DND-41 (cell line): ENCODE measurements around the gene MISP3.

ENCODE experiments used
- ATAC-seq: fragments of 200-7000 bp; cut with Tn5 transposase; 3 replicates; pipeline ENCODE4 v1.9.1; 2021; ENCODE audit warnings: low read depth; ENCODE audit not compliant: insufficient read depth
- DNase-seq: peaks from one replicate; pipeline ENCODE4 v3.0.0-alpha.2; 2020
- H2AFZ ChIP-seq: 2 replicates; pipeline ENCODE4 v1.6.0; 2012; ENCODE audit warnings: low read depth, low read length
- H3K27ac ChIP-seq: 2 replicates; pipeline ENCODE4 v1.5.1; 2012; ENCODE audit warnings: low read length, inconsistent platforms
- H3K27me3 ChIP-seq: fragments of 200-600 bp; sonication (generic); 2 replicates; pipeline ENCODE4 v1.6.0; 2012; ENCODE audit warnings: low read length, mild to moderate bottlenecking, inconsistent platforms; ENCODE audit not compliant: insufficient read depth, poor library complexity
- H3K36me3 ChIP-seq: 2 replicates; pipeline ENCODE4 v1.5.1; 2012; ENCODE audit warnings: low read length, inconsistent platforms; ENCODE audit not compliant: insufficient read depth
- H3K4me1 ChIP-seq: 2 replicates; pipeline ENCODE4 v1.5.1; 2012; ENCODE audit warnings: mild to moderate bottlenecking, low read length; ENCODE audit not compliant: insufficient read depth
- H3K4me2 ChIP-seq: 2 replicates; pipeline ENCODE4 v1.6.0; 2012; ENCODE audit warnings: mild to moderate bottlenecking, moderate library complexity, low read length, inconsistent platforms; ENCODE audit not compliant: insufficient read depth
- H3K4me3 ChIP-seq, 2 experiments: fragments of 200-600 bp in 1 of 2; shearing (Covaris generic) in 1 of 2; 2 replicates each; pipeline ENCODE4 v1.5.1; 2012 to 2016; ENCODE audit warnings: inconsistent platforms in 2 of 2, low read length in 2 of 2, mild to moderate bottlenecking in 2 of 2, low read depth in 1 of 2, moderate library complexity in 1 of 2
- H3K79me2 ChIP-seq: 2 replicates; pipeline ENCODE4 v1.6.0; 2012; ENCODE audit warnings: low read length, inconsistent platforms; ENCODE audit not compliant: insufficient read depth
- H3K9ac ChIP-seq: 2 replicates; pipeline ENCODE4 v1.6.0; 2012; ENCODE audit warnings: low read depth, mild to moderate bottlenecking, inconsistent platforms, low read length, moderate library complexity
- H3K9me3 ChIP-seq: 2 replicates; pipeline ENCODE4 v1.5.1; 2012; ENCODE audit warnings: low read length, moderate library complexity, mild to moderate bottlenecking, inconsistent platforms; ENCODE audit not compliant: insufficient read depth, severe bottlenecking
- H4K20me1 ChIP-seq: 2 replicates; pipeline ENCODE4 v1.6.0; 2012; ENCODE audit warnings: low read length; ENCODE audit not compliant: insufficient read depth
- EZH2 ChIP-seq: IDR thresholded peaks from 3 replicates; pipeline ENCODE4 v1.6.1; 2012; ENCODE audit warnings: borderline replicate concordance, low read depth, mild to moderate bottlenecking, moderate library complexity, low read length, inconsistent platforms; ENCODE audit not compliant: severe bottlenecking
- TF ChIP-seq, protein P1 (sequence below): IDR thresholded peaks from 2 replicates; pipeline ENCODE4 v1.5.1; 2012; ENCODE audit warnings: borderline replicate concordance, low read length, moderate library complexity, mild to moderate bottlenecking; ENCODE audit not compliant: poor library complexity, severe bottlenecking; ENCODE audit errors: extremely low read depth

MISP3 gene

DNA sequence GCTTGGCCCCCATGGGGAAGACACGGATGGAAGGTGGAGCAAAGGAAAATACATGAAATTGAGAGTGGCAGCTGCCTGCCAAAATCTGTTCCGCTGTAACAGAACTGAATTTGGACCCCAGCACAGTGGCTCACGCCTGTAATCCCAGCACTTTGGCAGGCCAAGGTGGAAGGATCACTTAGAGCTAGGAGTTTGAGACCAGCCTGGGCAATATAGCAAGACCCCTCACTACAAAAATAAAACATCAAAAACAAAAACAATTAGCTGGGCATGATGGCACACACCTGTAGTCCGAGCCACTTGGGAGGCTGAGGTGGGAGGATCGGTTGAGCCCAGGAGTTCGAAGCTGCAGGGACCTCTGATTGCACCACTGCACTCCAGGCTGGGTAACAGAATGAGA lies 20.1 kb upstream of the MISP3 start:
- DNase-seq: no peak
- Histone ChIP-seq H3K79me2 (no peaks in the 10 kb centered on the region), H3K27ac (no peak overlapping the region), H3K36me3 (peaks cover 23% of the 10 kb centered on the region), H3K9me3 (peaks cover 3% of the 10 kb centered on the region), H3K4me1 (no peaks in the 10 kb centered on the region), H3K9ac (no peak overlapping the region), H3K4me3 (no peak overlapping the region), H3K27me3 (no peaks in the 10 kb centered on the region), H3K4me2 (no peak overlapping the region), H2AFZ (no peak overlapping the region), H4K20me1 (no peaks in the 10 kb centered on the region)
- TF ChIP-seq EZH2: no peak
- TF ChIP-seq, protein P1, sequence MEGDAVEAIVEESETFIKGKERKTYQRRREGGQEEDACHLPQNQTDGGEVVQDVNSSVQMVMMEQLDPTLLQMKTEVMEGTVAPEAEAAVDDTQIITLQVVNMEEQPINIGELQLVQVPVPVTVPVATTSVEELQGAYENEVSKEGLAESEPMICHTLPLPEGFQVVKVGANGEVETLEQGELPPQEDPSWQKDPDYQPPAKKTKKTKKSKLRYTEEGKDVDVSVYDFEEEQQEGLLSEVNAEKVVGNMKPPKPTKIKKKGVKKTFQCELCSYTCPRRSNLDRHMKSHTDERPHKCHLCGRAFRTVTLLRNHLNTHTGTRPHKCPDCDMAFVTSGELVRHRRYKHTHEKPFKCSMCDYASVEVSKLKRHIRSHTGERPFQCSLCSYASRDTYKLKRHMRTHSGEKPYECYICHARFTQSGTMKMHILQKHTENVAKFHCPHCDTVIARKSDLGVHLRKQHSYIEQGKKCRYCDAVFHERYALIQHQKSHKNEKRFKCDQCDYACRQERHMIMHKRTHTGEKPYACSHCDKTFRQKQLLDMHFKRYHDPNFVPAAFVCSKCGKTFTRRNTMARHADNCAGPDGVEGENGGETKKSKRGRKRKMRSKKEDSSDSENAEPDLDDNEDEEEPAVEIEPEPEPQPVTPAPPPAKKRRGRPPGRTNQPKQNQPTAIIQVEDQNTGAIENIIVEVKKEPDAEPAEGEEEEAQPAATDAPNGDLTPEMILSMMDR: no peak
- ATAC-seq: no peak

DNA sequence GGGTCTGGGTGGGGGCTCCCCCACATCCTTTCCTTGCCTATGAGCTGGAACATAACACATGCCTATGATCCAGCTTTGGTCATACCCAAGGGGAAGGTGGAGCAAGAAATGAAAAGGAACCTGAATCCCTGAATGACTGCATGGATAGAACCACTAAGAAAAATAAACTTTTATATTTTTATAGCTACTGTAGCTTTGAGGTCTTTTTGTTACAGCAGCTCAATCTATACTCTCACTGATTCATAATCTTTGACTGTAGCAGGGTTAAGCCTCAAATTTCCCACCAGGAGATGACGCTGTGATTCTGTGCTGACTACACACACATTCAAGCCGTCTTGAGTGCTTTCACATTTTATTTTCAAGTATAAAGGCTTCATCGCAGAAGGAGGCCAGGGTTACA lies 19.6 kb upstream of the MISP3 start:
- ATAC-seq (no peak), DNase-seq (no peak)
- Histone ChIP-seq H3K4me3 (no peak overlapping the region), H3K9ac (no peak overlapping the region), H3K9me3 (peaks cover 3% of the 10 kb centered on the region), H3K27ac (no peak overlapping the region), H3K4me1 (peaks cover 5% of the 10 kb centered on the region), H3K36me3 (peaks cover 23% of the 10 kb centered on the region), H4K20me1 (no peaks in the 10 kb centered on the region), H3K79me2 (no peaks in the 10 kb centered on the region), H3K4me2 (no peak overlapping the region), H2AFZ (no peak overlapping the region), H3K27me3 (no peaks in the 10 kb centered on the region)
- no peak for TF ChIP-seq EZH2
- TF ChIP-seq, protein P1: no peak

DNA sequence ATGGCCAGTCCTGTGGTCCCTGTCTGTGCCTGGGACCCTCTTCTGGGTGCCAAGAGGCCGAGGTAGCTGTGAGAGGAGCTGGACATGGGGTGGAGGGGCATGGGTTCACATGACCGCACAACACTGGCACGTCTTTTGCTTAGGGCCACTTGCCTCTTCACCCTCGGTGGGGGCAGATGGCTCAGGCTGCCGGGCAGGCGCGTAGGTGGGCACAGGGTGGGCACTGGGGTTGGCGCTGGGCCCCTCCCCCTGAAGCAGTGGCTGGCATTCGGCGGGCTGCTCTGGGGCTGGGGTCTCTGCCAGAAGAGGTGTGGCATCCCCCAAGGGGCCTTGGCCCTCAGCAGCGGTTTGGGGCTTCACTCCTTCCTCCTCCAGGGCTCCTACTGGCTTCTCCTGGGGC lies 19.1 kb upstream of the MISP3 start:
- Histone ChIP-seq H3K27ac (no peak overlapping the region), H3K4me2 (no peak overlapping the region), H3K9me3 (peaks cover under 1% of the 10 kb centered on the region), H3K36me3 (peaks cover 20% of the 10 kb centered on the region), H4K20me1 (no peaks in the 10 kb centered on the region), H3K27me3 (no peaks in the 10 kb centered on the region), H3K4me3 (no peak overlapping the region), H3K4me1 (peaks cover 7% of the 10 kb centered on the region), H2AFZ (no peak overlapping the region), H3K9ac (no peak overlapping the region), H3K79me2 (no peaks in the 10 kb centered on the region)
- no peak for DNase-seq
- ATAC-seq: no peak
- no peak for TF ChIP-seq EZH2
- TF ChIP-seq, protein P1: no peak

DNA sequence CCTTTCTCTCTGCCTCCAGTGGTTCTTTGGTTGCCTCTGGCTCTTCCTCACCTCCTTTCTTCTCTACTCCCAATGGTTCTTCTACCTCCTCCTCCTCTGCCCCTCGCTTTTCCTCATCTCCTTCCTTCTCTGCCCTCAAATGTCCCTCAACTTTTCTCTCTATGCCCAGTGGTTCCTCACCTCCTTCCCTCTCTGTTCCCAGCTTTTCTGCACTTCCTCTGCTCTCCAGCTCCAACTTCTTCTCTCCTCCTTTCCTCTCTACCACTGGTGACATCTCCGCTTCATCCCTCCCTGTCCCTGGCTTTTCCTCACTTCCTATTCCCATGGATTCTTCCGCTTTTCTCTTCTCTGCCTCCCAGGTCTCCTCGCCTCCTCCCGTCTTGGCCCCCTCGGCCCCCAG lies 18.5 kb upstream of the MISP3 start:
- Histone ChIP-seq H3K9ac (no peak overlapping the region), H3K27me3 (no peaks in the 10 kb centered on the region), H3K79me2 (no peaks in the 10 kb centered on the region), H4K20me1 (no peaks in the 10 kb centered on the region), H3K36me3 (peaks cover 14% of the 10 kb centered on the region), H3K4me2 (no peak overlapping the region), H2AFZ (no peak overlapping the region), H3K4me1 (peaks cover 7% of the 10 kb centered on the region), H3K4me3 (no peak overlapping the region), H3K27ac (no peak overlapping the region), H3K9me3 (no peaks in the 10 kb centered on the region)
- DNase-seq (no peak), ATAC-seq (no peak)
- TF ChIP-seq, protein P1: no peak
- TF ChIP-seq EZH2: no peak
